Mesothelial cell of epicardium (in vitro differentiated cells): ENCODE results near the gene FAM117B. TPM values are rescaled to one million over a fixed set of nuclear protein-coding genes. Genes with fewer than 3 reads are reported as not detected.

Experiments used
- DNase-seq, 2 experiments: peaks; one replicate each; pipeline ENCODE4 v3.0.0; 2021; ENCODE audit warnings: low spot score in 2 of 2; ENCODE audit not compliant: unreplicated experiment in 2 of 2
- H3K27ac Mint-ChIP-seq: 2 replicates; pipeline ENCODE4 v1.8.0; 2021; ENCODE audit warnings: mixed read lengths
- H3K27me3 Mint-ChIP-seq: 2 replicates; pipeline ENCODE4 v1.8.0; 2021; ENCODE audit warnings: low read depth, mixed read lengths
- H3K36me3 Mint-ChIP-seq: 2 replicates; pipeline ENCODE4 v1.8.0; 2021; ENCODE audit warnings: mixed read lengths
- H3K4me1 Mint-ChIP-seq: 2 replicates; pipeline ENCODE4 v1.8.0; 2021; ENCODE audit warnings: mixed read lengths
- H3K4me3 Mint-ChIP-seq: 2 replicates; pipeline ENCODE4 v1.8.0; 2021; ENCODE audit warnings: mild to moderate bottlenecking, moderate library complexity, mixed read lengths
- H3K9me3 Mint-ChIP-seq: 2 replicates; pipeline ENCODE4 v1.8.0; 2021; ENCODE audit warnings: mixed read lengths
- total RNA-seq: library from RNA; stranded (reverse); gene quantifications from 3 replicates; pipeline ENCODE4 v1.2.1, GENCODE V29; 2021
- TF ChIP-seq, protein P1 (sequence below): fragments of 200-600 bp; sonication (generic); IDR thresholded peaks from one replicate; pipeline ENCODE4 v1.5.0; 2021; ENCODE audit warnings: antibody characterized with exemption; ENCODE audit not compliant: unreplicated experiment

The FAM117B gene
- total RNA-seq, 1 donor from 2014 or later, result 29.2 TPM

DNA sequence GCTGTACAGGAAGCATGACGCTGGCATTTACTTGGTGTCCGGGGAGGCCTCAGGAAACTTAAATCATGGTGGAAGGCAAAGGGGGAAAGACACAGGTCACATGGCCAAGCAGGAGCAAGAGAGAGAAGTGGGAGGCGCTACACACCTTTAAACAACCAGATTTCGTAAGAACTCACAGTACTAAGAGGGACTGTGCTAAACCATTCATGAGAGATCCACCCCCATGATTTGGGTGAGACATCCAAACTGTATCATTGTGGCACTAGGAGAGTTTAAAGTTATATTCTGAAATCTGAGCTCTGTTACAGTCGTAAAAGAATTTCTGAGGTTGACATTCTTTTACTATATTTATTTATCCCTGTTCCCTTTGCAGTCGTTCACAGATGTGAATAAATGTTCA, 120.2 kb downstream of the FAM117B start:
- H3K36me3 Mint-ChIP-seq, result peaks cover 47% of the 10 kb centered on the region
- no peak for DNase-seq
- TF ChIP-seq, protein P1, sequence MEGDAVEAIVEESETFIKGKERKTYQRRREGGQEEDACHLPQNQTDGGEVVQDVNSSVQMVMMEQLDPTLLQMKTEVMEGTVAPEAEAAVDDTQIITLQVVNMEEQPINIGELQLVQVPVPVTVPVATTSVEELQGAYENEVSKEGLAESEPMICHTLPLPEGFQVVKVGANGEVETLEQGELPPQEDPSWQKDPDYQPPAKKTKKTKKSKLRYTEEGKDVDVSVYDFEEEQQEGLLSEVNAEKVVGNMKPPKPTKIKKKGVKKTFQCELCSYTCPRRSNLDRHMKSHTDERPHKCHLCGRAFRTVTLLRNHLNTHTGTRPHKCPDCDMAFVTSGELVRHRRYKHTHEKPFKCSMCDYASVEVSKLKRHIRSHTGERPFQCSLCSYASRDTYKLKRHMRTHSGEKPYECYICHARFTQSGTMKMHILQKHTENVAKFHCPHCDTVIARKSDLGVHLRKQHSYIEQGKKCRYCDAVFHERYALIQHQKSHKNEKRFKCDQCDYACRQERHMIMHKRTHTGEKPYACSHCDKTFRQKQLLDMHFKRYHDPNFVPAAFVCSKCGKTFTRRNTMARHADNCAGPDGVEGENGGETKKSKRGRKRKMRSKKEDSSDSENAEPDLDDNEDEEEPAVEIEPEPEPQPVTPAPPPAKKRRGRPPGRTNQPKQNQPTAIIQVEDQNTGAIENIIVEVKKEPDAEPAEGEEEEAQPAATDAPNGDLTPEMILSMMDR, result no peak
- H3K27ac Mint-ChIP-seq, result peak overlapping the region; percentile 34
- H3K9me3 Mint-ChIP-seq, result peaks cover 14% of the 10 kb centered on the region
- no peak overlapping the region for H3K4me3 Mint-ChIP-seq
- no peaks in the 10 kb centered on the region for H3K27me3 Mint-ChIP-seq
- peaks cover 7% of the 10 kb centered on the region for H3K4me1 Mint-ChIP-seq

DNA sequence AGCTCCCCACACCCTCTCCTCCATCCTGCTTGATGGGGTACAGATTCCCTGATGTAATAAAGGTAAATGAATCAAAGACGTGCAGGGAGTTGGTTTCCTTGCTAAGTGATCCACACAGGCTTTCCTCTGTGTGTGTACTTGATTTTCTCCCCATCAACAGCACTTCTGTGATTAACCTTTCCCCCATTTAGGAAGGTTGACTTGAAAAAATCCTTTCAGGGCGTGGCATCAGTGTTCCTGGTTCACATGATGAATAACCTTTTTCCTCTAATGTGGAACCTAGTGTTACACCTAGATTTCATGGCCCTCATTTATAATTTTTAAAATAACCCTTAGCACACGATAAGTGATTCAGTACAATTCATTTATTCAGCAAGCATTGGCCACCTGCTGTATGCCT, 121.8 kb downstream of the FAM117B start:
- Mint-ChIP-seq H3K4me1 (peaks cover 7% of the 10 kb centered on the region), H3K27ac (no peak overlapping the region), H3K27me3 (no peaks in the 10 kb centered on the region), H3K36me3 (peaks cover 57% of the 10 kb centered on the region), H3K4me3 (no peak overlapping the region), H3K9me3 (peaks cover 14% of the 10 kb centered on the region)
- TF ChIP-seq, protein P1, result no peak
- no peak for DNase-seq

DNA sequence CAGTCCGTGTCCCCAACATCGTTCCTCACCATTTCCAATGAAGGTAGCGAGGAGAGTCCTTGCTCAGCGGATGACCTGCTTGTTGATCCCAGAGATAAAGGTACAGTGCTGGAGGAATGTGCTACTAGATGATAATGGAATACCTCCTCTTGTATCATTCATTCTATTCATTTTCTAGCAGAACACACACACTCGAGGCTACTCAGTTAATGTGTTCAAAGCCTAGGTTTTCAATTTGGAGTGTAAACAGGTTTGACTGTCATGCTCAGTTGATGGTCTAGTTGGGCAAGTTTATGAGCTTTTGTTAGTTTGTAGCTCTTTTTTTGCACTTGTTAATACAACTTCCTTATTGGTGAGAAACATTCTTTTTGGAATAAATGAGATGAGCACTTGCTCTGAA, 122.6 kb downstream of the FAM117B start:
- H3K27ac Mint-ChIP-seq, result no peak overlapping the region
- DNase-seq, result no peak
- peaks cover 14% of the 10 kb centered on the region for H3K9me3 Mint-ChIP-seq
- H3K4me3 Mint-ChIP-seq, result no peak overlapping the region
- peaks cover 61% of the 10 kb centered on the region for H3K36me3 Mint-ChIP-seq
- H3K4me1 Mint-ChIP-seq, result peaks cover 7% of the 10 kb centered on the region
- TF ChIP-seq, protein P1, result no peak
- no peaks in the 10 kb centered on the region for H3K27me3 Mint-ChIP-seq

DNA sequence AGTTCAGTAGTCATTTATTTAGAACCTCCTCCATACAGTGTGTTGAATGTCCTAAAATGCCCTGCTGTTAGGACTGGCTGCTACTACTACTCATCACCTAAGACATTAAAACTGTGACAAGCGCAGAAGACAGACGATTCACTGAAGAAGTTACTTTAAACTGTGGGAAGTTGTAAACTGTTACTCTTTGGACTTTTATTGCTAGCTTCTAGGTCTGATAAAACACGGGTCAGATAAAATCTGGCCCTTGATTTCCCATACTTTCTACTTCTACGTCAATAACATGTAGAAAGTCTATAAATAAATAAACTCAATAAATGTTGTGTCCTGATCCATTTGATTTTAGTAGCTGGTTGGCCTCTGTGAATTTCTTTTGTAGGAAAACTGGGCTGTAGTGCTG, 123.4 kb downstream of the FAM117B start:
- Mint-ChIP-seq H3K9me3 (peaks cover 11% of the 10 kb centered on the region), H3K36me3 (peaks cover 61% of the 10 kb centered on the region), H3K27me3 (no peaks in the 10 kb centered on the region), H3K4me3 (no peak overlapping the region), H3K27ac (peak overlapping the region; percentile 61), H3K4me1 (peaks cover 7% of the 10 kb centered on the region)
- TF ChIP-seq, protein P1, result no peak
- DNase-seq, result no peak

DNA sequence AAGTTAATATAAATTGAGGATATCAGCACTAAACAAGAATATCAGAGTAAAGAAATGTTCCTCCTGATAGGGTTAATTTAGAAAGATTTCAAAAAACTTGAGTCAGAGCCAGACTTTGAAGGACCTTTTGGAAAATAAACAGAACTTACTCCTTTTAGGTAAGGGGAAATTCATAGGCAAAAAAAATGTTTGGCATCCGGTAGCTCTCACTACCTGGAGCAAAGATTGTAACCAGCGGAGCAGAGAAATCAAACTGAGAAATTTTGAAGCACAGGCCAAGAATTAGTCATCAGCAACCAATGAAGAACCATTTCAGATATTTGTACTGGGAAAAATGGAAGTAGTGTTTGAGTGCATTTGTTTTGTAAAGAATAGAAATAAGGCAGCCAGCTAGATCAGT, 123.8 kb downstream of the FAM117B start:
- H3K27me3 Mint-ChIP-seq, result no peaks in the 10 kb centered on the region
- H3K27ac Mint-ChIP-seq, result peak overlapping the region; percentile 45
- H3K9me3 Mint-ChIP-seq, result peaks cover 6% of the 10 kb centered on the region
- no peak for DNase-seq
- peaks cover 59% of the 10 kb centered on the region for H3K36me3 Mint-ChIP-seq
- peaks cover 7% of the 10 kb centered on the region for H3K4me1 Mint-ChIP-seq
- TF ChIP-seq, protein P1, result no peak
- no peak overlapping the region for H3K4me3 Mint-ChIP-seq

DNA sequence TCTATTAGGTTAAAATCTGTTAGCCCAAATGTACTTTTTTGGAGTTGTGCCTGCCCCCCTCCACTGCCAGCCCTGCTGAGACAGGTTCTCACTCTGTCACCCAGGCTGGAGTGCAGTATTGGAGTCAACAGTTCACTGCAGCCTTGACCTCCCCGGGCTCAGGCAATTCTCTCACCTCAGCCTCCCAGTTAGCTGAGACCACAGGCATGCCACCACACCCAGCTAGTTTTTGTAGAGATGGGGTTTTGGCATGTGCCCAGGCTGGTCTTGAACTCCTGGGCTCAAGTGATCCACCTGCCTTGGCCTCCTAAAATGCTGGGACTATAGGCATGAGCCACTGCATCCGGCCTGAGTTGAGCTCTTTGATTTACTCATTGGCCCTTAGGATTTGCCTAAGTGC, 126.1 kb downstream of the FAM117B start:
- Mint-ChIP-seq H3K4me1 (peaks cover 4% of the 10 kb centered on the region), H3K9me3 (no peaks in the 10 kb centered on the region), H3K36me3 (peaks cover 54% of the 10 kb centered on the region), H3K27ac (no peak overlapping the region), H3K27me3 (no peaks in the 10 kb centered on the region), H3K4me3 (no peak overlapping the region)
- TF ChIP-seq, protein P1, result no peak
- no peak for DNase-seq
